Karpas-422 (cell line): Measurements from ENCODE around the gene FAAP100. TPM values are rescaled to one million over a fixed set of nuclear protein-coding genes. Genes with fewer than 3 reads are reported as not detected.

Experiments used
- DNase-seq: peaks from one replicate; pipeline ENCODE4 v3.0.0-alpha.2; 2015
- H2AFZ ChIP-seq: fragments of 200-600 bp; sonication (generic); 2 replicates; pipeline ENCODE4 v1.6.1; 2014; ENCODE audit warnings: antibody characterized with exemption, low read length, mixed read lengths
- H3K27ac ChIP-seq: fragments of 200-600 bp; sonication (generic); 2 replicates; pipeline ENCODE4 v1.5.1; 2014; ENCODE audit warnings: mild to moderate bottlenecking, low read length, moderate library complexity
- H3K27me3 ChIP-seq: fragments of 200-600 bp; sonication (generic); 2 replicates; pipeline ENCODE4 v1.6.1; 2014; ENCODE audit warnings: low read length, mixed read lengths
- H3K36me3 ChIP-seq: fragments of 200-600 bp; sonication (generic); 2 replicates; pipeline ENCODE4 v1.6.1; 2014; ENCODE audit warnings: low read length, mixed read lengths; ENCODE audit not compliant: insufficient read depth
- H3K4me1 ChIP-seq: fragments of 200-600 bp; sonication (generic); 2 replicates; pipeline ENCODE4 v1.6.1; 2014; ENCODE audit warnings: mild to moderate bottlenecking, low read length, mixed read lengths
- H3K4me2 ChIP-seq: fragments of 200-600 bp; sonication (generic); 2 replicates; pipeline ENCODE4 v1.6.1; 2014; ENCODE audit warnings: low read length, low read depth, mild to moderate bottlenecking; ENCODE audit not compliant: poor library complexity, severe bottlenecking
- H3K4me3 ChIP-seq: fragments of 200-600 bp; sonication (generic); 2 replicates; pipeline ENCODE4 v1.5.1; 2014; ENCODE audit warnings: mild to moderate bottlenecking, antibody characterized with exemption, low read length, mixed read lengths
- H3K79me2 ChIP-seq: fragments of 200-600 bp; sonication (generic); 2 replicates; pipeline ENCODE4 v1.6.1; 2014; ENCODE audit warnings: mild to moderate bottlenecking, low read length, mixed read lengths
- H3K9ac ChIP-seq: fragments of 200-600 bp; sonication (generic); 2 replicates; pipeline ENCODE4 v1.6.0; 2014; ENCODE audit warnings: low read length
- H3K9me2 ChIP-seq: fragments of 200-600 bp; sonication (generic), shearing (Covaris generic); replicated peaks from 2 replicates; pipeline ENCODE4 v1.6.0; 2014; ENCODE audit warnings: mild to moderate bottlenecking, low read length, moderate library complexity; ENCODE audit not compliant: insufficient read depth
- H3K9me3 ChIP-seq: fragments of 300-700, 200-600 bp; sonication (generic); 2 replicates; pipeline ENCODE4 v1.6.1; 2014; ENCODE audit warnings: low read length, mixed read lengths
- H4K20me1 ChIP-seq: fragments of 200-600 bp; sonication (generic); 2 replicates; pipeline ENCODE4 v1.6.1; 2014; ENCODE audit warnings: mild to moderate bottlenecking, antibody characterized with exemption, low read length, low read depth; ENCODE audit not compliant: insufficient read depth
- total RNA-seq: library from RNA; depleted of rRNA; stranded (reverse); fragments of >200 nt; shearing (Covaris generic); gene quantifications from 2 replicates; pipeline ENCODE4 v1.2.3, GENCODE V29; 2014; ENCODE audit warnings: low replicate concordance

FAAP100 gene
- total RNA-seq, 1 experiment from 2014 or later: 14.8 TPM

- Histone ChIP-seq H3K79me2 (peaks cover 28% of the 10 kb centered on the region), H3K4me3 (no peak overlapping the region), H4K20me1 (peaks cover 4% of the 10 kb centered on the region), H3K4me1 (peaks cover 18% of the 10 kb centered on the region), H3K36me3 (no peaks in the 10 kb centered on the region; the same call in 1 of the 2 replicates), H3K27me3 (no peaks in the 10 kb centered on the region), H3K27ac (no peak overlapping the region), H3K9ac (no peak overlapping the region), H3K9me3 (no peaks in the 10 kb centered on the region), H3K4me2 (no peak overlapping the region), H3K9me2 (no peaks in the 10 kb centered on the region), H2AFZ (no peak overlapping the region)
- no peak for DNase-seq
These were observed 3.1 kb downstream of the FAAP100 start for GRCh38 chr17:81549031-81549557.

- peaks cover 28% of the 10 kb centered on the region for H3K79me2 ChIP-seq
- H3K9ac ChIP-seq: no peak overlapping the region
- no peak overlapping the region for H3K27ac ChIP-seq
- no peaks in the 10 kb centered on the region for H3K9me3 ChIP-seq
- H2AFZ ChIP-seq: no peak overlapping the region
- no peaks in the 10 kb centered on the region for H3K27me3 ChIP-seq
- no peaks in the 10 kb centered on the region for H3K9me2 ChIP-seq
- H3K4me1 ChIP-seq: peaks cover 8% of the 10 kb centered on the region
- no peak for DNase-seq
- no peaks in the 10 kb centered on the region; the same call in 1 of the 2 replicates for H3K36me3 ChIP-seq
- H3K4me3 ChIP-seq: no peak overlapping the region
- peaks cover 4% of the 10 kb centered on the region for H4K20me1 ChIP-seq
- no peak overlapping the region for H3K4me2 ChIP-seq
These were observed 4.6 kb downstream of the FAAP100 start for GRCh38 chr17:81547614-81547982.

GRCh38 chr17:81546906-81547613, 5.1 kb downstream of the FAAP100 start:
- H3K27ac ChIP-seq: no peak overlapping the region
- no peaks in the 10 kb centered on the region for H3K9me3 ChIP-seq
- no peaks in the 10 kb centered on the region; the same call in 1 of the 2 replicates for H3K36me3 ChIP-seq
- H3K4me1 ChIP-seq: peaks cover 8% of the 10 kb centered on the region
- H3K9me2 ChIP-seq: no peaks in the 10 kb centered on the region
- no peak overlapping the region for H3K4me3 ChIP-seq
- peaks cover 27% of the 10 kb centered on the region for H3K79me2 ChIP-seq
- no peak overlapping the region for H3K9ac ChIP-seq
- H2AFZ ChIP-seq: no peak overlapping the region
- no peaks in the 10 kb centered on the region for H3K27me3 ChIP-seq
- peaks cover 4% of the 10 kb centered on the region for H4K20me1 ChIP-seq
- H3K4me2 ChIP-seq: no peak overlapping the region
- DNase-seq: no peak

- Histone ChIP-seq H3K9ac (no peak overlapping the region), H3K4me1 (no peaks in the 10 kb centered on the region), H3K9me3 (no peaks in the 10 kb centered on the region), H3K9me2 (no peaks in the 10 kb centered on the region), H3K36me3 (no peaks in the 10 kb centered on the region; the same call in 1 of the 2 replicates), H2AFZ (no peak overlapping the region), H4K20me1 (no peaks in the 10 kb centered on the region), H3K4me2 (no peak overlapping the region), H3K79me2 (peaks cover 10% of the 10 kb centered on the region), H3K27me3 (no peaks in the 10 kb centered on the region), H3K27ac (no peak overlapping the region), H3K4me3 (no peak overlapping the region)
- no peak for DNase-seq
These were observed 6.8 kb downstream of the FAAP100 start for GRCh38 chr17:81545160-81545949.

GRCh38 chr17:81544281-81544974, 7.7 kb downstream of the FAAP100 start:
- Histone ChIP-seq H3K4me3 (no peak overlapping the region), H3K9me3 (no peaks in the 10 kb centered on the region), H3K4me2 (no peak overlapping the region), H3K27me3 (no peaks in the 10 kb centered on the region), H3K36me3 (no peaks in the 10 kb centered on the region), H2AFZ (no peak overlapping the region), H3K79me2 (peaks cover 3% of the 10 kb centered on the region), H3K9ac (no peak overlapping the region), H3K9me2 (no peaks in the 10 kb centered on the region), H3K4me1 (no peaks in the 10 kb centered on the region), H4K20me1 (no peaks in the 10 kb centered on the region), H3K27ac (no peak overlapping the region)
- DNase-seq: no peak

GRCh38 chr17:81543756-81544155, 8.4 kb downstream of the FAAP100 start:
- Histone ChIP-seq H3K27ac (no peak overlapping the region), H3K9ac (no peak overlapping the region), H4K20me1 (no peaks in the 10 kb centered on the region), H3K9me3 (no peaks in the 10 kb centered on the region), H3K79me2 (no peaks in the 10 kb centered on the region), H2AFZ (no peak overlapping the region), H3K4me3 (no peak overlapping the region), H3K4me2 (no peak overlapping the region), H3K36me3 (no peaks in the 10 kb centered on the region), H3K9me2 (no peaks in the 10 kb centered on the region), H3K4me1 (no peaks in the 10 kb centered on the region), H3K27me3 (no peaks in the 10 kb centered on the region)
- DNase-seq: no peak

GRCh38 chr17:81543339-81543675, 8.8 kb downstream of the FAAP100 start:
- no peak overlapping the region for H3K4me3 ChIP-seq
- DNase-seq: no peak
- no peak overlapping the region for H3K9ac ChIP-seq
- H3K9me2 ChIP-seq: no peaks in the 10 kb centered on the region
- no peak overlapping the region for H2AFZ ChIP-seq
- H4K20me1 ChIP-seq: no peaks in the 10 kb centered on the region
- no peaks in the 10 kb centered on the region for H3K27me3 ChIP-seq
- no peaks in the 10 kb centered on the region for H3K9me3 ChIP-seq
- H3K36me3 ChIP-seq: no peaks in the 10 kb centered on the region
- H3K4me2 ChIP-seq: no peak overlapping the region
- H3K4me1 ChIP-seq: no peaks in the 10 kb centered on the region
- no peak overlapping the region for H3K27ac ChIP-seq
- H3K79me2 ChIP-seq: no peaks in the 10 kb centered on the region
